GM18868 (cell line): ENCODE results near the gene BMAL1.

ENCODE experiments used
- ATAC-seq: cut with Tn5 transposase; IDR thresholded peaks from one replicate; pipeline ENCODE4 v1.9.1; 2021; ENCODE audit warnings: mild to moderate bottlenecking, moderate library complexity; ENCODE audit not compliant: unreplicated experiment

BMAL1 gene

DNA sequence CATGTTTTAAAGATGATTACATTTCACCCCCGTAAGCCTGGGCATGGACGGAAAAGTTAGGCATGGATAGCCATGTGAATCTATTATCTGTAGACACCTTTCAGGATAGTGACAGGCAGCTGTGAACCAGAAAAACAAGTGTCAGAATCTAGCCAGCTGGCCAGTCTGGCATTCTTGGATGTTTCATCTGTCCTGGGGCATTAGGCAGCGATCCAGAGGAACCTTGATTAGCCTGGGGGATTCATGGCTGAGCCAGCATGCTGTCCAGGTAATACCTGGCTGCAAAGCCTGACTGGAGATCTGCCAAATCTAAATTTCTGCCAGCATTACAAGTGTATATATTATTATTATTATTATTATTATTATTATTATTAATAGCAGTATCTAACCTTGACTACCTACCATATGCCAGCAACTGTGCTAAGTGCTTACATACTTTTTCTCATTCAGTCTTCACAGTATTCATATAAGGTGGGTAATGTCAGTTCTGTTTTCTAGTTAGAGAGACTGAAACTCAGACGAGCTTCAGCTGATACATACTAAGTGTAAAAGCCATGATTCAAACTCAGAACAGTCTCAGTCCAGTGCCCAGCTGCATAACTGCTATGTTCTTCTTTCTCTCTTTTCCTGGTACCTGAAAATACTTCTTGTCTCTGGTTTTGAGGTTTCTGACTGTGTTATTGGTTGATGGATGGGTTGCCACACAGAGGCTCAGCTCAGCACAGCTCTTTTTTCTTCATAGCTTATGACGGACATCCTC, 12.8 kb downstream of the BMAL1 start:
- no peak for ATAC-seq

DNA sequence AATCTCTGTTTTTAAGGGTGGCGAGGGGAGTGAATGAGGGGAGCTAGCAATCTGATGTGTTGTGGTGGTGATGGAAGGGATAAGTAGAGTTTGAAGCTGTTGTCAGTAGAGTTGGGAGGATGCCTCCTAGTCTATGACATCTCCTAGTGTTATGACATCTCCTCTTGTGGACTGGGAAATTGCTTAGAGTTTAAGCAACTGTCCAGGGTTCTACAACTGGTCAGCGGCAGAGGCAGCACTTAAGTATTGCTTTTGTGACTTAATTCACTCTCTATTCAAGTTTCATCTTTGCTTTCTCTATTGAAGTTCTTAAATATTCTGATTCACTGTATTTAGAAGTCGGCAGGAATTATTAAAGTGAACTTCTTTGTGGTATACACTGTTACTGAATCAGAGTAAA, 13.8 kb downstream of the BMAL1 start:
- no peak for ATAC-seq

DNA sequence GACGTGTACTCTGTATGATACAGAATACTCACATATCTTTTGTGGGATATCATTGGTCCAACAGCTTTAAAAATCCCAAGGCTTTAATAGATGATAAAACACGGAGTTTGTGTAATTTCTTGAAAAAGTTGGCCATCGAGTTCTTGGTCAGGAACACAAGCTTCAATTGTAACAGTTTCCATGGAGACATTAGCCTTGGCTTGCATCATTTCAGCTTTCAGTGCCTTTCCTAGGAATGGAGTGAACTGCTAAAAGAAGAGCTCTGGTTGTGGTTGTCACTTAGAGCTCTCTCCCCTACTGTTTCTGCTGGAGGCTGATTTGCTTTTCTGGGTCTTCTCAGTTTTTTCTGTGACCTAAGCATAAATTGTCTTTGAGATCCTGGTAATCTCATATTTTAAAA, 14.2 kb downstream of the BMAL1 start:
- no peak for ATAC-seq

DNA sequence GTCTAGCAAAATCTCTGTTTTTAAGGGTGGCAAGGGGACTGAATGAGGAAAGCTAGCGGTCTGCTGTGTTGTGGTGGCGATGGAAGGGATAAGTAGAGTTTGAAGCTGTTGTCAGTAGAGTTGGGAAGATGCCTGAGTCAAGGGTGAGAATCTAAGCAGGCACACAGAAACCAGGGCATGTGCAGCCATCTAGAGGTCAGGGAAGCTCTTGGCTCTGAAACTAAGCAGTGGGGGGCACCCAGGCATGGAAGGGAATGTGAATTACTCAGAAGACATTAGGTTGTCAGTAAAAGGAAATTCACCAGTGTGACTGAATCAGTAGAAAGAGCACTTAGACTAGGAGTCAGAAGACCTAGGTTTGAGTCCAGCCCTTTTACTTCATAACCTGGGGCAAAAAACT, 15.4 kb downstream of the BMAL1 start:
- no peak for ATAC-seq

DNA sequence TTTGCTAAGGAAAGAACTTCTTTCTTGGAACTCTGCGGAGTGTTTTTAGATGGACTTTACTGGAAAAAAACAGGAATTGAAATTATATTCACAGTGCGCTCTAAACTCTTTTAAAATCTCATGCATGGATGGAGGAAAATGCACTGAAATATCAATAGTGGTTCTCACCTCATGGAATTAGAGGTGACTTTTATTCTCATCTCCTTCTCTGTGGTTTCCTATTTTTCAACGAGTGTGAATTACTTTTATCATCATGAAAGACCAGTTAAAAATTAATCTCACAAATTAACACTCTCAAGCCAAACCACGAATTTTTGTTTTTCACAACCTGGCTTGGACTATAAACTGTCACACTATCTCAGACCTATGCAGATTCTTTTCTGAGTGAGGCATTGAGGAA, 16.6 kb downstream of the BMAL1 start:
- no peak for ATAC-seq

DNA sequence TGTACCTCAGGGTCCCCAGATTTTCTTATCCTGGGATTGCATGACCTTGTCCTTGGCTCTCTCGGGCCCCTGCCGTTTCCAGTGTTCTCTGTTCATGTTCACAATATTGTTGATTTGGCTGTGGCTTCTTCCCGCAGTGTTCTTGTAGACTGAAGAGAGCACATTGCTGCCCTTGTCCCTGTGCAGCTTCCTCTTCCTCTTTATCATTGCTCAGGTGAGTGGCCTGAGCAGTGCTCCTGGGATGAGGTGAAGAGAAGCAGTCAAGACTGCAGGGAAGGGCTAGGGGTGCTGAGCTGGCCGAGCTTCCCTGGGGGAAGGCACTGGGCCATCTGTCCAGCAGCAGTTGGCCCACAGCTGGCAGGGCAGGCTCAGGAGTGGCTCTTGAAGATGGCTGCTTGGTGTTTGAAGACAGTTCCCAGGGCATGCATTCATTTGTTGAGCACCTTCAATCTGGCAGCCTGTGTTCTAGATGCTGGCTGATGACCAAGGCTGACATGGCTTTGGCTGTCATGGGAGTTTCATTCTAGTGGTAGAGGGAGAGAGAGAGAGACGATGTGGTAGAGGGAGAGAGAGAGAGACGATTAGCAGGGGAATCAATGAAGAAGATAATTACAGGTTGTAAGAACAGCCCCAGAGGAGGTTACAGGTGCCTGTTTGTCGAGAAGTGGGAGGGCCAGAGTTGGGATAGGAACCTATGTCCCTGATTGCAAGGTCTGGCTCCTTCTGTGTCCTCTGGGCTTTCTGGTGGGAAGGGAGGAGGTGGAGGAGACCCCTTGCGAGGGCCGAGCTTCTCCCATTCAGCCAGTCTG, 17.4 kb downstream of the BMAL1 start:
- ATAC-seq, result no peak

DNA sequence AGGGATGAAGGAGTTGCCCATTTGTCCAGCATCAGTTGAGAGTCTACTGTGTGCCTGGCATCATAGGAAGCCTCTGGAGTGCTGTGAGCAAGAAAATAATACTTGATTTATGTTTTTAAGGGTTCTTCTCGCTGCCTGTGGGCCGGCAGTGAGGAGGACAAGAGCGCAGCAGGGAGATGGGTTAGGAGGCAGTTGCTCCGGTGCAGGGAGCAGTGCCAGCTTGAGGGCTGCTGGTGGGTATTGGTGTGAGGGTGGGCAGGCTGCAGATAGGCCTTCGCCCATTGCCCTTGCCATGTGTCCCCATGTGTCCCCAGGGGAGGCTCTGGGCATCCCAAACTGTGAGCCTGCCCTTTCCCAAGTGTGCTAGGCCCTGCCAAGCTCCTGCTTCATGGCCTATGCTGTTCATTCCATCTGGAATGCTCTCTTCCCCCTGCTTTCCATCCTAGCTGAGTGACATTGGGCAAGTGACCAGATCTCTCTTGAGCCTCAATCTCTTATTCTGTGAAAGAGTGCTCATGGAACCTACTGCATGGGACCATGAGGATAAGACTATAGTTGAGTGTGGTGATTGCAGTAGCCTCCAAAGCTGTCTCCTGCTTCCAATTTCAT, 19.8 kb downstream of the BMAL1 start:
- no peak for ATAC-seq

DNA sequence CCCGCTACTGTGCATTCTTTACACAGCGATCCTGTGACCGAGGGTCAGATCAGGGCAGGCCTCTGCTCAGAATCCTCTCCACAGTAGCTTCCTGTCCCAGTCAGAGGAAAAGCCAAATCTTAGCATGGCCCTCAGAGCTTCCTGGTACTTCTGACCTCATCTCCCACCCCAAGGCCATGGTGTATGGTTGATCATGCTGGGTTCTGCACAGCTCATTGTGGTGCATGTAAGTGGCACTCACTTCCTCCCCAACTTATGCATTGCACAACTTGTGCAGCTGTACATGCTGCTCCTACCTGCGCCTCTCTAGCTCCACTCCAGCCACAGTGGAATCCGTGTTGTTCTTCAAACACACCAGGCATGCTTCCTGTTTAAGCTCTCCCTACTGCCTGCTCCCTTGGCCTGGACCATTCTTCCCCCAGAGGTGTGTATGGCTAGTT, 20.3 kb downstream of the BMAL1 start:
- ATAC-seq, result no peak

DNA sequence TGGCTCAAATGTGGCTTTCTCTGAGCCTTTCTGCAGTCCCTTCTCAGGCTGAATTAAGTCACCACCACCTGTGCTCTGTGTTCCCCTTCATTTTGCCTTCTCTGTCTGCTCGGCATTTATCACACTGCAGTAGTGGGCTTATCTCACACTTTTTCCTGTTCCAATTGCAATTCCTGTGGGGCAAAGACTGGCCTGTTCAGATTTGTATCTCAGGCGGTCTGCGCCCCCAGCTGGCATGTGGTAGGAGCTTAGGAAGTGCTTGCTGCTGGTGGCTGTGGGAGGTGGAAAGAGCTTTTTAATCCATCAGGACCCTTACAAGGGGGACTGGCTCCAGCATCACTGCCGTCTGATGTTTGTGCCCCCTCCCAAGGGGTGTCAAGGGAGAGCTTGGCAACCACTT, 21.2 kb downstream of the BMAL1 start:
- no peak for ATAC-seq

DNA sequence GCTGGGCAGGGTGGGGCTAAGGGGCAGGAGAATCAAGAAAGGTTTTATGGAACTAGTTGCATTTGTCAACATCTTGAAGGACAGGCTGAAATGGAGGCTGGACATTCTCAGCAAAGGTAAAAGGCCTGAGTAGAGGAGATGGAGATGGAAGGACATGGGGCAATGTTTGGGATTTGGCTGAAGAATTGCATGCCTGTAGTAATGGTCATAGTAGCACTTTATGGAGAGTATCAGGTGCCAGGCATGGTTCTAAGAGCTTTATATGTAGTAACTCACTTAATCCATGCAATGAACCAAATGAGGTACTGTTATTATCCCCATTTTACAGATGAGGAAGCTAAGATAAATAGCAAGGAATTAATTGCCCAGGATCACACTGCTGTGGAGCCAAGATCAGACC, 23.9 kb downstream of the BMAL1 start:
- no peak for ATAC-seq

DNA sequence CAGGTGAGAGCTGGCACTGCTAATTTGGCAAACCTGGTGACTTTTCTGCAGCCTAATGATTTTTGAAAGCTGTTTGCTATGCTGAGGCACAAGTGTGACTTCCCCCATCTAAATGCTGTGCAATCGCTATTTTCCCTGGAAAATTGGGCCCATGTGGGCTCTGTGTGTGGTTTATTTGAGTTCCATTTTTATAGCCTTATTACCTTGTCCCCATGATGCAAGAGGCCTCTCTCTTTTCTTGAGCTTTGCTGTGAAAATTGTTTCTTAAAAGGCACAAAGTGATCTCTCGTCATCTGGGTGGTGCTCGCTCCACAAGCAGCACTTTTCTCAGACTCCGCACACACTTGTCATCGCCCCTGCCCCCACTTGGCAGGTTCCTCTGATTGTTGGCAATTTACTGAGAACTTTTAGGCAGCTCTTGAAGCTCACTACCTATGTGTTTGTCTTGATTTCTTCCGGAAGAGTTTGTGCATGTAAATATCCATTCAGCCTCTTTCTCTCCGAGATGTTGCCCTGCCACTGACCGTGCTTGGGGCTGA, 24.9 kb downstream of the BMAL1 start:
- no peak for ATAC-seq

DNA sequence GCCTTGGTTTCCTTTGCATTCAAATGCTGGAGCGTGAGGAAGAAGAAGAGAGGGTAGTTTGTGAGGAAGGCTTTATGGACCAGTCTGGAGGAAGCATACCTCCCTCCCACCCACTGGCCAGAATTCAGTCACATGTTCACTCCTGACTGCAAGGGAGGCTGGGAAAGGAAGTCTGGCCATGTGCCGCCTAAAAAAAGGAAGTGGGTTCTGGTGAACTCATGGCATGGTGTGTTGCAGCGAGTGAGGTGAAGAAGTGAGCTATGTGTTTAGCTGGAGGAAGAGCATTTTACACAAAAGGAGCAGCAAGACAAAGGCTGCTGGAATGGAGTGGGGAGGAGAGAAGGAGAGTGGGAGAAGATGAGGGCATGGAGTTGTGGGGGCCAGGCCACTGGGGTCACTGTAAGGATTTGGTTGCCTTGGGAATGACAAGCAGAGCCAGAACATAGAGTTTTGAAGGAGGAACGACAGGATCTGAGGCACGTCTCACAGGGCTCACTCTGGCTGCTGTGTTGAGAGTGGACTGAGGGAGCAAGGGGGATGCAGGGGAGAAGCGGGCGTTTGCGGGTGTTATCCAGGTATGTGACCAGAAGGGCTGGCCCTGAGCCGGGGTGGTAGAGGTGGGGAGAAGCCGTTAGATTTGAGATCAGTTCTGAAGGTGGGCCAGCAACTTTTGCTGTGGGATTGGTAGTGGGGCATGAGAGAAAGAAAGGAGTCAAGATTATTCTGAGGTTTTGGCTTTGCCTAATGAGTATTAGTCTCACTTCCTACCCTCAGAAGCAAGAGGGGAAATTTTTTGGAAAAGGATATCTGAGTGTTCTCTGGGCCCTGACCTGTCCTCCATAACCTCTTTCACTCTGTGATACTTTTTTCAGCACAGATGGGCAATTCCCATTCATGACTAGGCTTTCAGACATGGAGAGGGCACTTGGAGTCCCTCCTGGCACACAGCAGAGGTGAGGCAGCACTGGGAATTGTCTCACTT, 26.4 kb downstream of the BMAL1 start:
- ATAC-seq, result peak; percentile 67

DNA sequence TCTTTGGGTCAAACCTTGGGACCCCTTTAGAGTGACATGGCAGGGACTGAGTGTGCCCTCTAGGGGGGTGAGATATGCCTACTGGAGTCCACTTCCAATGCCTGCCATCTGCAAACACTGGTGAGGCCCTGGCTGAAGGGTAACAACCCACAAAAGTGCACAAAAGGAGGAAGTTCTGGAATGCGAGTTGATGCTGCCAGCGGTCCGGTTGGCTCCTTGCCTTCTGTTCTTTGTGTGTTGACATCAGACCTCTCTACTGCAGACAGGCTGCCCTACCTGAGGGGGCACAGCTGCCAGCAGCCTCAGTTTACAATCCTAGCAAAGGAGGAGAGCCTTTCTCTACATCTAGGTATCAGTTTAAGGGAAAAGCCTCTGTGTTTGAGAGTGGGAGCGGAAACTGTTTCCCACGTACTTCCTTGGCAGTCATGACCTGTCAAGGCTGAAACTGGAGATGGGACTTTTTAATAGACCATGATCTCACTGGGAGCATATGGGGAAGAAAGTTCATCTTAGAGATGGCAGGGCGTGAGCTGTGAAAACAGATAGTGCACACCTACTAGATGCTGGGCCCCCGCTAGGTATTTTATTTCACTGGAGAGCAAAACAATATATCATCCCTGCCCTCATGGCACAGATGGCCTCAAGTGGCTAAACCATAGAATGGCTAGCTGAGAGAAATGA, 27.2 kb downstream of the BMAL1 start:
- no peak for ATAC-seq

DNA sequence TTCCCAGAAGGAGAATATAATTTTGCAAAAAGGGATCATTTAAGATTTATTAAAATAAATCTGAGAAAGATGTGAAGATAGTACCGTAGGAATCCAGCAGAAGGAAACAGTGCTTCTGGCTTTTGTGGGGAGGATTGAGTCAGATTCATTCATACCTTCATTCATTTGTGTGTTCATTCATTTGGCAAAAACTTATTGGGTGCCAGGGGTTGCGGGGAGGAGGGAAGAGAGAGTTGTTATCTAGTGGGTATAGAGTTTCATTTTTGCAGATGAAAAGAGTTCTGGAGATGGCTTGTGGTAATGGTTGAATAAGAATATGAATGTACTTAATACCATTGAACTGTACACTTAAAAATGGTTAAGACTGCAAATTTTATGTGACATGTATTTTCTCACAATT, 31.1 kb downstream of the BMAL1 start:
- ATAC-seq, result no peak

DNA sequence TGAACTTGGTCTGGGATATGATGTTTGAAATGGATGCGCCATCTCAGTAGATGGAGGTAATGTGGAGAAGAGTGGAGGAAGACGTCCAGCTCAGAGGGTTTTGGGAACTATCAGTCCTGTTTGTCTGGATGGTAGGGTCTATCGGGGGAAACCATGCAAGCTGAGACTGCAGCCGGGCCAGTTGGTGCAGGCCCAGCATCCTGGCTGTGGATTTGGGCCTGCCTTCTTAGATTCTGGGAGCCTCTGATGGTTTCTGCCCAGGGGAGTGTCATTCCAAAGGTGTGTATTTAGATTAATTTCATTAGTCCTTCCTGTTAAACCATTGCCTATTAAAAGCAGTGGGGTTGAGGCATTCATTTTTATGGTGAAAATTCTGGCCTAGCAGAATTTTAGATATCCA, 31.6 kb downstream of the BMAL1 start:
- ATAC-seq, result no peak

DNA sequence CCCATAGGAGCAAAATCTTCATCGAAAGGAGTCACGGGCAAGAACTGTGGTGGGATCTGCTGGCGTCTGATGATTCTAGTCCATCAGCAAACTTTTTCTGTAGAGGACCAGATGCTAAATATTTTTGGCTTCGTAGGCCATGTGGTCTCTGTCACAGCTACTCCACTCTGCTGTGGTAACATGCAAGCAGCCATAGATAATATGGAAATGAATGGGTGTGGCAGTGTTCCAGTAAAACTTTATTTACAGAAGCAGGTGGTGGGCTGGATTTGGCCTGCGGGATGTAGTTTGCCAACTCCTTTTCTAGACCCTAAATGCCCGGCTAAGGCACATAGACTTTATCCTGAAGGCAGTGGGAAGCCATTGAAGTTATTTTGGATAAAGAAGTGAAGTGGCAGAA, 32.9 kb downstream of the BMAL1 start:
- ATAC-seq, result no peak

DNA sequence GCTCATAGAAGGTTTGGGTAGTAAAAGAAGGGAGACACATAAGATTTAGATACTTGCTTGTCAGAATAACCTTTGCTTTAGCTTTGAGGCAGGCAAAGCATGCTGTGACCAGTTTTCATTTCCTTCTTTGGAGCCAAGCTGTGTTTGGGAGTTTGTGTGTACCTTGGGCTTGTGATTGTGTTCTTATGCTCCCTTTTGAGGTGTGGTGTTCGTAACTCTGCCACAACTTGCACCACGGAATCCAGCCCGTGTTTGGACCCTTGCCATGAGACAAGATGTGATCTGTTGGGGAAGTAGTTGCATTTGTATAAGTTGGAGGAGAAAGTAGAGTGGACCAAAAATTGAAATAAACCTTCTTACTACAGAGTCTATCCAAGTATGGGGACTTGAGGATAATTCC, 34.0 kb downstream of the BMAL1 start:
- ATAC-seq, result no peak

DNA sequence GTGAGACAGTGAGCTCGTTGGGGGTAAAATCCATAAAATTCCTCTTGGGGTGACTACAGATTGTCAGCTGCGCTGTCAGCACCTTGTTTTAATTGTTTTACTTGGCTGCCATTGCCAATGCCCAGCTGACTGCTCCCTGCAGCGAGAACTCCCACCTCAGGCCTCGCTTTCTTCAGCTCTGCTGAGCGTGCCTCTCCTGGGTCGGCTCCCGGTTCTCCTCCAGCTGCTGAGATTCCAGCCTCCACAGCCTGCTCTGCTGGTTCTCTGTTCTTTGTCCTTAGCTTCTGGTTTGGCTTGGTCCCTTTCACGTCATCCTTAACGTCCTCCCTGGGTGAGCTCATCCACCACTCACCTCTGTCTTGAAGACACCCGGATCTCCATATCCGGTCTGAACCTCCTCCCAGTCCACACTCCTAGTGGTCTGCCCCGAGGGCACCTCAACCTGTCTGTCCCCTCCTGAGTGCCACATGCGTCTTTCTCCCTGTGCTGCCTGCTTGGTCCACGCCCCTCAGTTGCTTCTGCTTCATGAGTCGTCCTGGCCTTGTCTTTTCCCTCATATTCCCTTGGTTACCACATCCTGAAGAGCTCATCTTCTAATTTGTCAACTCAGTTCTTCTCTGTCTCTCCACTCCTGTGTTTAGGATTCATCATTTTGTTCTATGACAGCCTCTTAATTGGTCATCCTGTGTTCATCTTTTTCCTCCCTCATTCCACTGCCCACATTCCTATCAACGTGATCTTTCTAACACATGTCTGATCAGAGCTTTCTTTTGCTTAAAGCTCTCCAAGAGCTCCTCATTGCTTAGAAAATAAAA, 35.6 kb downstream of the BMAL1 start:
- ATAC-seq, result no peak
